ENCODE data around the gene SH3BP2.

Gene SH3BP2

DNA sequence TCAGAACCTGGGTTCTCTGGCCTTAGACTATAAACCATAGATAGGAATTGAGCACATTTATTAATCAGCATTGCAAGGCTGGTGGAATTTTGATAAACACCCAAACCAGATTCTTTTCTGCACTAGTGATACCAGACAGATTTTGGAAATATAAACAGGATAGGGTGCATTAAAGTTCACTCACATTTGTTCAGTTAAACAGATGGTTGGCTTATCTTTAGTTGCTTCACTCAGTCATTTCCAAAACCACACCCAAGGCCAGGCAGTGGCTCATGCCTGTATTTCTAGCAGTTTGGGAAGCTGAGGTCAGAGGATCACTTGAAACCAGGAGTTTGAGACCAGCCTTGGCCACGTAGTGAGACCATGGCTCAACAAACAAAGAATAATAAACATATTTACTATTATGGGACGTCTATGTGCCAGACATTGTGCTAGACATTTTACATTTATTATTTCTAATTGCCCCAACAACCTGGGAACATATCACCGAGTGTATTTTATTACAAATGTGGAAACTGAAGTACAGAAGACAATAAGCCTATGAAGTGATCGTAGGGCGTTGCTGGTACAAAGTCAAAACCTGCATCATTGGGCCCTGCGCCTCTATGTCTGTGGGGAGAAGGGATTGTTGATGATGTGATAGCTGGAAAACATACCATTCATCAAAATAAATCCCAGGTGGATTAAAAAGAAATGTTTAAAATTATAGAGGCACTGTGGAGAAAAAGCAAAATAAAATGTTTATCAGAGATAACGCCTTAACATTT lies 65.7 kb downstream of the SH3BP2 start:
- DNase-seq, result no peak

DNA sequence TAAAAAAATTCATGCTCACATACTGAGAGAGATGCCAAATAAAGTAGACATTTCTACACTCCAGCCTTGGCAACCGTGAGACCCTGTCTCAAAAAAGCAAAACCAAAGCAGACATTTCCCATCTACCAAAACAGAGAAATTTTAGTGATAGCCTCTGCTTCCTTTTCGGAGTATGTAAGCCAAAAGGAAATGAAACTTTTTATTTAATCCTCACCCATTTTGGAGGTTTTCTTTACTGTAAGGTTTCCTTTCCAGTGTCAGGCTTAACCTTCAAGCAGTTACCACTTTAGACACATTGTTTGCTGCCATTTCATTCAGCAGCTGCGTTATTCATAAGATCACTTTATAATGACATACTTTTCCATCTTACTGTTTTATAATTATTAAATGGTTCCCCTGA lies 66.6 kb downstream of the SH3BP2 start:
- no peak for DNase-seq

DNA sequence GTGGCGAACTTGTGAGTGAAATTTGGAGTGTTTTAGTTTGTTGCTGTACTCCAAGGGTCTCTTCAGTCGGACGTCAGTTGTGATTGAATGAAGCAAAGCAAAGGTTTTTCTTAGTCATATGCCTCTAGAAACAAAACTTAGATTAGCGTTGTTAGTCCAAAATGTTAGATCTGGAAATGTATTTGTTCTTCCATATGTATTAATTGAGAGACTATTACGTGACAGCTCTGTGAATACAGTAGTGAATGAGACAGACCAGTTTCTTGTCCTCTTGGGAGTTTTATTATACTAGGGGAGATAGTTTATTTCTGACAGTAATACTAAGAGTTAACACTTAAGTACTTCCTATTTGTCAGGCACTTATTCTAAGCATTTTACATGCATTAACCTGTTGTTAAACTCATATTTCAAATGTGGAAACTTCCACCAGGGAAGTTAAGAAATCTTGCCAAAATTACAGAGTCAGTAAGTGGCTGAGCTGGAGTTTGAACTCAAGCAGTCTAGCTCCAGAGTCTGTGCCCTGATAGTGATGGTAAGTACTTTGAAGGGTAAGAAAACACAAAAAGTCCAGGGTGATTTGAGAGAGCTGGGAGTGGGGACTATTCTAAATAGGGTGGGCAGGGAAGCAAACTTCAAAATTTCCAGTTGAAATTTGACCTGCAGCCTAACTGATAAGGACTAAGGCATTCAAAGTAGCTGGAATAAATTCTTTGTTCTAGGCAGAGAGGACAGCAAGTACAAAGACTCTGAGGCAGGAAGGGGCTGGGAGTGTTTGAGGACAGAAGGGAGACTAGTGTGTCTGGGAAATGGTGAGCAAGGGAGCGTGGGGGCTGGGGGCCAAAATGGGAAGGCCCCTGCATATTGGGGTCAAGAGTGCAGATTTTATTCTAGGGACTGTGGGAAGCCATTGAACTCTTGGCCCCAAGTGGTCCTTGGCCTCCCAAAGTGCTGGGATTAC lies 67.8 kb downstream of the SH3BP2 start:
- DNase-seq, result no peak

DNA sequence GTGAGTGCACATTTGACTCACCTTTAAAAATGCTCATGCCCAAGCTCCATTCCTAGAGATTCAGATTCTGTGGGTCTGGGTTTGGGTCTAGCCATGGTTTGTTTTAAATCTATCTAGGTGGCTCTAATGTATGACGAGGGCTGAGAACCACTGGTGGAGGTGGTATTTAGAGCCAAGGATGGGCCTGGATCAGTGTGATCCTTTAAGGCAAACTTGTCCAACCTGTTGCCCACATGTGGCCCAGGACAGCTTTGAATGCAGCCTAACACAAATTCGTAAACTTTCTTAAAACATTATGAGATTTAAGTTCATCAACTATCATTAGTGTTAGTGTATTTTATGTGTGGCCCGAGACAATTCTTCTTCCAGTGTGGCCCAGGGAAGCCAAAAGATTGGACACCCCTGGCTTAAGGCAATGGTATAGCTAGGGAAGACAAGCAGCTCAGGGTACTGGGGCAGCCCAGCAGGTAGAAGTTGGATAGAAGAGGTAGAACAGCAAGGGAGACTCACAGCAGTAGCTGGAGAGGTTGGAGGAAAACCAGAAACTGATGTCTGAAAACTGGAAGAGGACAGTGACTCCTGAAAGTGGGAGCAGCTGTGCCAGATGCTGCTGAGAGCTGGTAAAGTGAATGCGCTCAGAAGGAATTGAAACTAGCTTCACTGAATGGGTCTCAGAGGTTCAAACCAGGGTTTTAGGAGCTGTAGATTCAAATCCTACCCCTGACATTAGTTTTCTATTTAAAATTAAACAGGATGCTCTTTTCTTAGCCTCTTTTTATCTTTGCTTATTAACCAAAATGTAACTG lies 68.9 kb downstream of the SH3BP2 start:
- no peak for DNase-seq

DNA sequence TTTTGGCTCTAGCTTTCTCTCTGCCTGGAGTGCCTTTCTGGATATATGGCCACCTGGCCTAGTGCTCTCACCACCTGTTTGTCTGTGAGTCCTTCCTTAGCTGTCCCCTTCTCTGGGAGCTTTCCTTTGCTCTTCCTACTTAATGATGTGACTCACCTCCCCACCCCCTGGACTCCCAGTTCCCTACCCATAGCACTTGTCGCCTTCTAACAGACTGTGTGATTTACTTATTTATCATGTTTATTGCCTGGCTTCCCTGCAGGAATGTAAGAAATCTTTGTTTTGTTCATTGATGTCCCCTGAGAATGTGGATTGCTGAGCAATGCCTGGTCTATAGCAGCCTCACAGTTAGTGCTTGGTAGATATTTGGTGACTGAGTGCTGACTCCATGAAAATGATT lies 69.6 kb downstream of the SH3BP2 start:
- DNase-seq, result no peak

DNA sequence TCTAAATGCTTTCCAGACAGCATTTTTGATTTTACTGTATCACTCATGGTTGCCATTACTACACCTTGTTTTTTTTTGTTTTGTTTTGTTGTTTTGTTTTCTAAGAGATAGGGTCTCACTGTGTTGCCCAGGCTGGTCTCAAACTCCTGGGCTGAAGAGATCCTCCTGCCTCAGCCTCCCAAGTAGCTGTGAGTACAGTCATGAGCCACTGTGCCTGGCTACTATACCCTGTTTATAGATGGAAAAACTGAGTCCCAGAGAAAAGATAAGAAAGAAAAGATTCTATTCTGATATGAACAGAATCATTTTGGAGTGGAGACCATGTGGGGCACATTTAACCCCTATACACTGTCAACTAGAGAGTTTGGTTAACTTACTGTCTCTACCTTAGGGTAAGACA lies 70.8 kb downstream of the SH3BP2 start:
- no peak for DNase-seq

DNA sequence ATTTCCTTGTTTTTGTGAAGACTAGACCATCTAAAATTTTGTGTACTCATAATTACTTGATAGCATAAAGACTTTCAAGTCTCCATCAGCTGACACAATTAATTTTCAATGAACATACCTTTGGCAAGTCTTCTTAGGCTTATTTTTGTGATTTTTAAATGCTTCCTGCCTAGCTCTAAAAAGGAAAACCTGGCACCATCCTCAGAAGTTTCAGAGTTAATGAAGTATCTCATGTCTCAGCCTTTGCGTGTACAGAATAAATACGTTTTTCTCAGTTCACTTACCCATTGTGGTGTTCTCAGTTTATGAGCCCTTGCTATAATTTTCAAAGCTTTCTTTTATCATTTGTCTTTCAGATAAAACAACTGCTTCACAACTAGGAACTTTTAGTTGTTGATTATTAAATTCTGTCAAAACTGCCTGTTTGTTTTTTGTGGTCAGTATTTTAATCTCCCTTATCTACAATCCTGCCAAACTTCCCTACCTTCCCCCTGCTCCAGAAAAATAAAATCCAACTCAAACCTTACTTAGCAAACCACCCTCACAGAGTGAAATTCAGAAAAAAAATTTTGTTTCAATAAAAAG lies 72.4 kb downstream of the SH3BP2 start:
- DNase-seq, result no peak

DNA sequence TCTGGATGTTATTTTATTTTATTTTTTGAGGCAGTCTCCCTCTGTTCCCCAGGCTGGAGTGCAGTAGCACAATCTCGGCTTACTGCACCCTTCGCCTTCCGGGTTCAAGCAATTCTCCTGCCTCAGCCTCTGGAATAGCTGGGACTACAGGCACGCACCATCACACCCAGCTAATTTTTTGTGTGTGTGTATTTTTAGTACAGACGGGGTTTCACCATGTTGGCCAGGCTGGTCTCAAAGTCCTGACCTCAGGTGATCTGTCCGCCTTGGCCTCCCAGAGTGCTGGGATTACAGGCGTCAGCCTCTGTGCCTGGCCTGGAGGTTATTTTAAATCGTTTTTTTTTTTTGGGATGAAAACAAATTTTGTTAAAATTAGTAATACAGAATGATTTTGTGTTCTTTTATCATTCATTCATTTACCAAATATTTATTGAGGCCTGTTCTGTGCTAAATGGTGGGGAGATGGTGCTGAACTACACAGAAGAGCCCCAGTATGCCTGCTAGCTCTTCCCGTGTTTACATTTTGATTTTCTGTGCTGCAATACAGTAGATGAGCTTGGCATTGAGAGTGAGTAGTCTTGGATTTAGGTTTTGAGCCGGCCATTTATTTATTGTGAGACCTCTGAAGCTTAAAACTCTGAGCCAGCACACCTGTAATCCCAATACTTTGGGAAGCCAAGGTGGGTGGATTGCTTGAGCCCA lies 73.4 kb downstream of the SH3BP2 start:
- no peak for DNase-seq

DNA sequence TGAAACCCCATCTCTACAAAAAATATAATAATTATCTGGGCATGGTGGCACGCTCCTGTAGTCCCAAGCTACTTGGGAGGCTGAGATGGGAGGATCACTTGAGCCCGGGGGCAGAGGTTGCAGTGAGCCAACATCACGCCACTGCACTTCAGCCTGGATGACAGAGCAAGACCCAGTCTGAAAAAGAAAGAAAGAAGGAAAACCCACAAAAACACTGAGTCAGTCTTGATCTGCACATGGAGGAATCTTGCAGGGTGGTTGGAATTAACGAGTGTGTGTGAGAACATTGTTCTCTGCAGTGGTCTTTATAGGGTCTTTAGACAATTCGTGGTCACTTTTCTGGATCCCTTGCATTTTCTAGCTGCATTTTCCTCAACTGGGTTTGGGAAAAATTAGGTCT lies 74.0 kb downstream of the SH3BP2 start:
- no peak for DNase-seq

DNA sequence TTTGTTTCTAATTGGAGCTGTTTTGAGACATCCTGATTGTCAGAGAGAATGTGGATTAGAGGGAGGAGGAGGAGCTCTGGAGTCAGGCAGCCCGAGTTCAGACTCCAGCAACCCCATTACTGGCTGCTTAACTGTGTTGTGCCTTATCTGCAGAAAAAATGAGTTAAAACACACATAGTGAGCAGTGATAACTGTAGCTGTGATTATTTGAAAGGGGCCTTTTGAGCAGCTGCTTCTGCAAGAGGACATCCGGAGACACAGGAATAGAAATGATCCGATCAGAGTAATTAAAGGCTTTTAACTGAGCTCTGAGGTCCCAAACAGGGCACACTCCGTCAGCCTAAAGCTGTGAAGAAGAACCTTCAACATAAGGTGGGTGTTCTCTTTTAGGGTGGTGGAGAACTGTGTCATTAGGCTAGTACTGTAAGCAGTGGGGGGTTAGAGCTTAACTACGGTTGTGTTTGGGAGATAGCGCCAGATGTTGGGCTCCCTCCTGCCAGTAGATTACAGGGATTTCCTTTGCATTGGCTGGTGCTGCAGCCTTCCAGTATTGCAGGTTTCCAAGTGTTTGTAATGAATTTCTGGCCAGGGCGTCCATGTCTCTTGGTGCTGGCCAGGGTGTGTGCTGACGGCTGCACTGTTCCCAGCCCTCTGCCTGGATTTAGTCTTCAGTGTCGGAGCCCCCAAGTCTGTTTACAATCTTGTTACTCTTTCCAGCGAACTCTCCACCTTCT lies 75.0 kb downstream of the SH3BP2 start:
- no peak for DNase-seq

DNA sequence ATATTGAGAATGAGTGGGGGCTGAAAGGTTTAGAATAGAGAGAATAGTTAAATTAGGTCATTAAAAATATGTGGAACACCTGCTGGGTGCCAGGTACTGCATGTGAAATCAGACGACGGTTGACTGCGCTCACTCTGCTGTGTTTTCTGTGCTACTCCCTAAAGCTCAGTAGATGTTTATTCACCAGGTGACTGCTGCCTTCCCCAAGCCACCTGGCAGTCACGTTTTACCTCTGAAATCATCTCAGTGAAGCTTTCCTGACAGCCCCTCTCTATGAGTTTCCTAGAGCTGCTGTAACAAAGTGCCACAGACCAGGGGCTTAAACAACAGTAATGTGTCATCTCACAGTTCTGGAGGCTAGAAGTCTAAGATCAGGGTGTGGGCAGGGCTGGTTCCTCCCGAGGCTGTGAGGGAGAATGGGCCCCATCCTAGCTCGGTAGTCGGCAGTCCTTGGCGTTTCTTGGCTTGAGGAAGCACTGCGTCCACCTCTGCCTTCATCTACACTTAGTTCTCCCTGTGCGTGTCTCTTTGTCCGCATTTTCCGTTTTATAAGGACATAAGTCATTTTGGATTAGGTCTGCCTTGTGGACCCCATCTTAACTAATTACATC lies 76.1 kb downstream of the SH3BP2 start:
- no peak for DNase-seq

DNA sequence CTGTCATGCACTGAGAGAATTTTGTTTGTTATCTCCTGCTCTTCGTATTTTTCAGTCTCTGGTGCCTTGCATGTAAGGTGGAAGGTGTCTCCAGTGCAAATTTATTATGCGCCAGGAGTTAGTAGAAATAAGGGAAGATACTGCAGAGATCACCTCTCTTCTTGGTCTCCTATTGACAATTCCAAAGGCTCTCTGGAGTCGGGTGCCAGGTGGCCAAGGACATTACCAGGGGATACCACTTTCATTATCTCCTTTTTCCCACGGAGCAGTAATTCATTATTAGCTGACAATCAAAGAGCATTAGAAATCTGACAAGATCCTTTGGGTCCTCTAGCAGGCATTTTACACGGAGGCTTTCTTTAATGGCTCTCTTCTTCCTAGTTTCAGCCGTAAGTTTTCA lies 76.8 kb downstream of the SH3BP2 start:
- DNase-seq, result no peak

DNA sequence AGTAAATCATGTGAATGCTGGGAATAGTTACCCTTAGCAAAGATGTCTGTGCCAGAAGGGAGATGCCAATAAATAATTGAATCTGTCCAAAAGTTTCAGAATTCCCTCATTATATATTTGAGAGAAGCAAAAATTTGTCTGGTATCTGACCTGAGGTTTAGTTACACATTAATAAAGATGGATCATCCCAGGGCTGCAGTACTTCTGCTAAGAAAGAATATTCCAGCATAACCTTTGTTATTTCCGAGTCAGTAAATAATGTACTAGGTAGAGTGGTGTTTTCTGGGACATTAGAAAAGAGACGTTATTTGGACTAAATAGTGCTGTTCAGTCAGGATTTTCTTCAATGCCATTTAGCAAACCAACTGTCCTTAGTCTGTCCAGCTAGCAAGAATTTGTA lies 77.2 kb downstream of the SH3BP2 start:
- no peak for DNase-seq

DNA sequence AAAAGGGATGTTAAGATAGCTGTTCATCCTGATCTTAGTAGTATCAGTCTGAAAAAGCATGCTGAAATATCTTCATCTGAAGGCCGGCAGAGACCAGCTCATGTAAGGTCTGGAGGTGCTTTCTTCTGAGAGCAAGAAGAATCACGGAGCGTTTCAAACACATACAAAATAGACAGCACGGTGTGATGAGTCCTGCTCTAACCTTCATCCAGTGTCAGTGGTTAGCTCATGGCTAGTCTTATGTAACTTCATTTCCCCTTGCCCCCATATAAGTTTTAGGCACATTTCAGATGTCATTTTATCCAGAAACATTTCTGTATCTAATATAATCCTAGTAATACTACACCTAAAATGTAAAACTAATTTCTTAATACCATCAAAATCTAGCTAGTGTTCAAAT lies 78.6 kb downstream of the SH3BP2 start:
- DNase-seq, result no peak

DNA sequence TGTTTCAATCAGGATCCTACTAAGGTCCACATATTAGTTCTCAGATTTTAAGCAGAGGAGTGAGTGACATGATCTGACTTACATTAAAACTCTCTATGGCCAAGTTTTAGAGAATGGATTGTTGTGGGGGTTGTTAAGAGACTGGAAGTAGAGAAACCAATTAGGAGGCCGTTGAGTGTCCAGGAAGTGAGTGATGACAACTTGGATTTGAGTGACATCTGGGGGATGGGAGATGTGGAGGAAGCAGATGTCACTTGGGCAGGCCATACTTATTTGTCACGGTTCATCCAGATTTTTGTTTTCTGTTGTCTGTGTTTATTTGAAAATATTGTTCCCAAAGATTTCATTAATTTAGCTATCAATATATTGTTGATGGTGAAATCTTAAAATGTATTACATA lies 79.0 kb downstream of the SH3BP2 start:
- no peak for DNase-seq

DNA sequence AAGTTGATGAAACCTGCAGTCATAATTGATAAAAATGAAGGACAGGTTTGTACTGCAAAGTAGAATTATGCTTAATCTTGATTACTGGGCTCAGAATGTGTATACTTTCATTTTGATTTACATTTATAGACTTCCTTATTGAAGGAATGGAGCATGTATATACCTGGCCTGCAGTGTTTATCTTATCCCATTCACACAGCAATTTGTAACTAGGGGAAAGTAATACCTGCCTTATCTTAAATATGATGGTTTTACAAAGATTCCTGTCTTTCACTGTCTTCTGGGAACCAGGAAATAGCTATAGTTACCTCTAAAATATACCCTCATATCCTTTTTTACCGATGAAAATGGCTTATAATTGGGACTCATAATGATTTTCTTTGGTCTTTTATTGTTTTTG lies 80.4 kb downstream of the SH3BP2 start:
- DNase-seq, result no peak

DNA sequence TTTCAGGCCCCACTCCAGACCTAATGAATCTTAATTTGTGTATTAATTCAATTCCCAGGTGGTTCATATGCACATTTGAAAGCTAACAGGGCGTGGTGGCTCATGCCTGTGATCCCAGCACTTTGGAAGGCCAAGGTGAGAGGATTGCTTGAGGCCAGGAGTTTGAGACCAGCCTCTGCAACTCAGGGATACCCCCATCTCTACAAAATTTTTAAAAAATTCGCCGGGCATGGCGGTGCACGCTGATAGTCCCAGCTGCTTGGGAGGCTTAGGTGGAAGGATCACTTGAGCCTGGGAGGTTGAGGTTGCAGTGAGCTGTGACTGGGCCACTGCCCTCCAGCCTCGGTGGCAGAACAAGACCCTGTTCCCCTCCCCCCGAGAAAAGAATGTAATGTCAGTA lies 82.0 kb downstream of the SH3BP2 start:
- DNase-seq, result no peak

DNA sequence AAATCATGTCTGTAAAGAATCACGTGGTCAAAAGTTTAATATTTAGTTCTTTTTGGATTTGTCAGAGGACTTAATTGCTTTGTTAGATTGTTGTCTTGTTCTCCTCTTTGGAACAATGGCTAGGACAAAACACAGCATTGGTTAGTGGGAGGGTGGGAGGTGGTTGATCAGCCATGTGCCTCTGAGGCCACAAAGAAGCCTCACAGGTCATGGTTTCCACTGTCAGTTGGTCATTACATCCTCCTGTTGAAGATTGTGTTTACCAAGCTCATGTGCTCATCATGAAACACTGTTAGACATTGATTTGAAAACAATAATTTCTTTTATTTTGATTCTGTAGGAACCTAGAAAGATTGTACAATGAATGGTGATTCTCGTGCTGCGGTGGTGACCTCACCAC lies 82.7 kb downstream of the SH3BP2 start:
- DNase-seq, result no peak

DNA sequence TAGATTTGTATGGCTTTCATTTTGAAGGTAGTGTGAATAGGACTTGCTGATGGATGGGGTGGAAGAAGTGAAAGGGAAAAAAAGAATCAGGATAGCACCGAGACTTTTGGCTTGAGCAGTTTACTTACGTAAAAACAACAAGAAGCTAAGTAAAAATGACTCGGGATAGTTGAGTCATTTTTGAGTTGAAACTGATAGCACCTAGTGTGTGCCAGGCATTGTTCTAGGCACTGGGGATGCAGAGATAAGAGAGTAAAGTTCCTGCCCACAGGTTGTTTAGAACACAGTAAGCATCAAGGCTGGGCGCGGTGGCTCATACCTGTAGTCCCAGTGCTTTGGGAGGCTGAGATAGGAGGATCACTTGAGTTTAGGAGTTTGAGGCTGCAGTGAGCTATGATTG lies 85.5 kb downstream of the SH3BP2 start:
- no peak for DNase-seq

DNA sequence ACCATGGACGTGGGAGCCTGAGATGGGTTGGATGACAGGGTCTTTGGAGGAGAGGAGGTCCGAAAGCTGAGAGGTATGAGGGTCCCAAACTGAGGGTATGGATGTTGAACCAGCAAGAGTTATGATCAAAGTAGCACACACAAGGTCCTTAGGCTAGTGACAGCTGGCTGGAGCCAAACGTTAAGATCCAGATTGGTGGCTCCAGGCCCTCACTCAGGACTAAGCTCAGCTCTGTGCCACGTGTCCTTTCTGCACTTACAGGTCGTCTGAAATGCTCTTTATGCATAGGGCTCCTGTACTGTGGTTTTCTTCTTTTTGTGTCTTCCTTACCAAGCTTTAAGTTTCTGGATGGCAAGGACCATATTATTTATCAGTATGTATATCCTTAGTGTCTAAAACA lies 86.1 kb downstream of the SH3BP2 start:
- DNase-seq, result no peak

DNA sequence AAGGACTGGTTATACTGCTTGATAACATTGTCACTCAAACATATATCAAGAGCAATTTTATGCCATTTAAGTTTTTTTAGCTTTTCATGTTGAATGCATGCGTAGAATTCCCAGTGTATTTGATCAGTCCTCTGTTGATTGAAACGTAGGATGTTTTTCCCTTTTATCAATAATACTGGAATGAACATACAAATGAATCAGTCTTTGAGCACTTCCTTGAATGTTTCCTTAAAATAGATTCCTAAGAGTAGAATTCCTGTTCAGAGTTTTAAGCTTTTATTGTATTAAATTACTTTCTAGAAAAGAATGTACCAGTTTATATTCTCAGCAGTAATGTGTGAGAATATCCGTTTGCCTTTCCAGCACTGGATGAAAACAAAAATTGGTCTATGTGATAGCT lies 88.5 kb downstream of the SH3BP2 start:
- no peak for DNase-seq

Data from NCI-H1694 (cell line).